Cardiac septum (tissue), 1 donor: ENCODE data around the gene ADTRP. TPM values are rescaled to one million over a fixed set of nuclear protein-coding genes. Genes with fewer than 3 reads are reported as not detected.

ENCODE experiments used
- DNase-seq: peaks from one replicate; pipeline ENCODE4 v3.0.0-alpha.2; 2020; ENCODE audit warnings: low spot score
- intact Hi-C: fragments of 100-400 bp; cut with DNase I; formaldehyde crosslinking; loops from one replicate; pipeline ENCODE4 v1.14.0; 2022
- total RNA-seq: library from RNA; stranded (reverse); fragmentation: NEBNext Ultra II Directional; extraction: Animal tissue kit (Norgen Biotek cat#: 25700); gene quantifications from one replicate; pipeline ENCODE4 v1.2.1, GENCODE V29; 2021
- donor health status: DM: no; HTN: no; CAD: no.

Gene ADTRP
- total RNA-seq, 1 donor from 2014 or later, result not detected

DNA sequence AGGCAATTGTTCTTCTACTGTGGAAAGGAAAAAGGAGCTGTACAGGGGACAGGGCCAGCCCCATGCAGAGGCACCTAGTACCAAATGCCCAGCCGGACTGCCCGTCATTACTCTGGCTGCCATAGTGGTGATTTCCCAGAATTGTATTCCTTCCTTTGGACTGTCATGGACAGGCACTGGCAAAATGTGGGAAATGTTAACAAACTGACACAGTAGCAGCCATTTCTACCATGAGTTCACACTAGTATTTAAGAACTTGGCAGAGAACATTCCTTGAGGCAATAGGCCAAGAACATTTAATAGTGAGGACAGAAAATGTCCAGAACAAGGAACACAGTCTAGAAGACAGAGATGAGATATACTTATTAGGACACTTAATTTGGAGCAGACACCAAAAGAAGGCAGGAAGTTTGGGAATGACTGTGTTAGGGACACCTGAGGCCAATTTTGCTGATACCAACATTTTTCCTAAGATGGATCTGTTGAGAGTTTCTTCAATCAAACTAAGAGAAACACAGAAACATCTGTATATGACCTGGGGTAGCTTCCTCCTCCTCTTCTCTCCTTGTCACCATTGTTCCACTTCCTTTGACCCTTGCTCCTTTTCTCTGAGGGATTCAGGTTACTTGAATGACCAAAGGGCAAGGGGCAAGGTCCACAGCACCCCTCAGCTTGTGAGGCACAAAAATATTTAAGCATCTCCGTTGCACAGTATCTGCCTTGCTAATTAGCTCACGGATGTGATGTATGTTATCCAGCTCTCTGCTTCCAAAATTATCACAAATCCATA lies 14.9 kb downstream of the ADTRP start:
- intact Hi-C loops, result no loop called here
- DNase-seq, result no peak

DNA sequence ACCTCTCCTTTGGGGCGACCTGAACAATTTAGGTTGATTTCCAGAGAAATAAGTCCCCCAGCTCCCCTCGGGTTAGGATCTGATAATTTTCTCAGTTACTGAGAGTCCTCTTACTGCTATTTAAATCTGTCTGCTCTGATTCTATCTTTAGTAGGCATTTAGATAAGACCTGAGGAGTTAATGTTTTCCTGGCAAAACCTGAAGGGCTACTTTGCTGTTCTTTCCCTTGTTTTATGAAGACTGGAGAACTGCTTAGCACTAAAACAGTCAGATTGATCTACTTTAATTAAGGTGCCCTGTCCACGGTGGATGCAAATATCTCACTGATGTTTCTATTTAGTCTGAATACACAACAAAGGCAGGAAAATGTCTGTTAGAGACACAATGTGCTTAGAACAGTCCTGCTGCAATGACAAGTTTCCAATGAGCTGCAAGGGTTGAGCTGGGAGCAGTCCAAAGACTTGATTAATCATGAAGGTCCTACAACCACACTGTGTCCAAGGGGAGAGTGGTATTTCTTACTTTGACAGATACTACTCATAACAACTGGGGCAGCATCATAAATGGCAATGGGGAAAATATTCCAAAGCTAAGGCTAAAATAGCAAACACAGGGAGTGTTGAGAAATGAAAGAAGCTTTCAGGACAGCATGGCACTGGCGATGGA lies 15.7 kb downstream of the ADTRP start:
- intact Hi-C loops, result no loop called here
- DNase-seq, result no peak

DNA sequence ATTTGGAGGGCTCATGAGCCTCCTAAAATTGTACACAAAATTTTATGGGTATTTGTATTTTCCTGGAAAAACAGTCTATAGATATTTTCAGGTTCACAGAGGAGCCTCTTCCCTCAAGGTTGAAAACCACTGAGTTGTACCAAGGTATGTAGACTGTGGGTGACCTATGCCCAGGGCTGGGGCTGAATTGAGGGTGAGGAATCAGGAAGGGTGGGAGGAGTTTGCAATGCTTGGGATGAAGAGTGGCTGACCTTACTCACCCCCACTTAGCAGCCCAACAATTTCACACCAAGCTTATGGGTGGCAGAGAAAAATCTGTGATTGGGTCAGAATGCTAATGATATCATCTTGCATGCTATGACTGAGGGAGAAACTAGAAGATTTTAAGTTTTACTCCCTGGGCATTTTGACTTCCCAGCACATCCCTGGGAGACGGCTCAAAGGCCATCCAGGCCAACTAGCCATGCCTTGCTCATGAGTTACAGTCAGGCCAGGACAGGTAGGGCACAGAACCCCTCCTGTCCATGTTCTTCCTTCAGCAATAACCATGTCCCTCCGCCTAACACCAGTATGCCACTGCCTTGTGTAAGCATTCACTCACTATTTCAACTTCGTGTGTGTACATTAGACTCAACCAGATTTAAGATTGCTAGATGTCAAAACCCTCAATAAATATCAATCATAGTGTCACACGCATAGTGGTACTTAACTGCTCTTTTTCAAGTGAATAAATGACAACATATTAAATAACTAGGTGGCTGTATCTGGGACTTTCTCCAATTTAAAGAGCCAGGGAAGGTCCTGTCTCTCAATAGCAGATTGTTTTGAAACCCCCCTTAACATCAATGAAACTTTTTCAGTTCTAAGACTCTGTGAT lies 16.6 kb downstream of the ADTRP start:
- intact Hi-C loops, result no loop called here
- DNase-seq, result no peak

DNA sequence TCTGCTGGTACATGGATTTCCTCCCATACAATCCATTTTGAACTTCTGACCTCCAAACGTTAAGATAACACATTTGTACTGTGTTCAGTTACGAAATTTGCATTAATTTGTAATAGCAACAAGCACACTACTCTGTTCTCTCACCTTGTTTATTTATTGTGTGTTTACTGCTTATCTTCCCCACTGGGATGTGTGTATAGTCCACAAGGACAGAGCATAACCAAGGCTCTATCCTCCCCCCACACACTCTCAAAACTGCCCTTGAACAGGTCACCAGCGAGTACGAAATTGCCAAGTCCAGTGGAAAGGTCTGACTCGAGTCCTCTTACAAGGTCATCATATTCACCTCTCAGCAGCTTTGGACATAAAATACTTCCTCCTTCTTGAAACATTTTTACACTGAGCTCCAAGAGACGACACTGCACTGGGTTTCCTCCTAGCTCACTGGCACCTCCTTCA lies 18.6 kb downstream of the ADTRP start:
- intact Hi-C loops, result no loop called here
- DNase-seq, result no peak

DNA sequence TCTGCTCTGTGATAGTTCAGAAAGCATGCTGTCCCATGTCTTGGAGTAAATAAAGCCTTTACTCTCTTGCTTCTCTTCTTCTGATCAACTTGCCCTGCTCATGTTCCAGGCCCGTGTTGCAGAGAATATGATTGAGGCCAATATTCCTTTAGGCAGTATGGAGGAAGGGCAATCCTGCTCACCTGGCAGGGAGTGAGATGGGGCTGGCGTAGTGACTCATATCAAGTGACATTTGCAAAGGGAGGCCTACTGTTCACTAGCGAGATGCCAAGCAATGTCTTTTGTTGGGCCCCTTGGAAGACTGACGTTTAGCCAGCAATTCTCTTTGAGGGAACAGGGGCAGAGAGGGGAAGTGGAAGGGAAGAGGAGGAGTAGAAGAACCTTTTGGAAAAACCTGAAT lies 19.7 kb downstream of the ADTRP start:
- intact Hi-C loops, result no loop called here
- no peak for DNase-seq

DNA sequence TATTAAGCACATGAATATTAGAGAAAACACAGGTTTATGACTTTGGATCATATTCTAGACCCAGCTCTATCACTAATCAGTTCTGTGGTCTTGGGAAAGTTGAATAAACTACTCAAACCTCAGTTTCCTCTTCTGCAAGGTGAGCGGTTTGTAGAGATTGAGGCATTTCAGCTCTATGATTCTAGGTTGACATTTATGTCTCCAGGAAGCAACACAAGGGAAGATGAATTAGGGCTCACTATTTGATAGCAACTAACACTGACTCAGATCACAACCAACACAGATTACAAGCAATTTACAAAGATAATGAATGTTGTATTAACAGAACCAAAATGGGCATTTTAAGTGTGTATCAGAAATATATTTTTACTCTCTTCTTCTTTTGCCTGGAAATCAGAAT lies 21.9 kb downstream of the ADTRP start:
- intact Hi-C loops, result no loop called here
- no peak for DNase-seq

DNA sequence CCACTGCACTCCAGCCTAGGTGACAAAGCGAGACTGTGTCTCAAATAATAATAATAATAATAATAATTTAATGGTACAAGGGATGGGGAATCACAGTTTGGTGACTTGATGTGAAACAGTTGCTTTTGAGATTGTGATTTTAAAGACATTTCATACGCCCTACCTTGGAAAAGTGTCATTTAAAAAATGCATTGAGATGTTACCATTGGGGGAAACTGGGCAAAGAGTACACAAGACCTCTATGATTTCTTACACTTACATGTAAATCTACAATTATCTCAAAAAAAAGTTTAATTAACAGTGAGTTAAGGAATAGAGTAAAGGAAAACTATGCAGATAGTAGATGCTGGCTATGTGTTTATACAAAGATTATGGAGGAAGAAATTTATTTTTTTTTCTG lies 22.3 kb downstream of the ADTRP start:
- no peak for DNase-seq
- intact Hi-C loops, result no loop called here

DNA sequence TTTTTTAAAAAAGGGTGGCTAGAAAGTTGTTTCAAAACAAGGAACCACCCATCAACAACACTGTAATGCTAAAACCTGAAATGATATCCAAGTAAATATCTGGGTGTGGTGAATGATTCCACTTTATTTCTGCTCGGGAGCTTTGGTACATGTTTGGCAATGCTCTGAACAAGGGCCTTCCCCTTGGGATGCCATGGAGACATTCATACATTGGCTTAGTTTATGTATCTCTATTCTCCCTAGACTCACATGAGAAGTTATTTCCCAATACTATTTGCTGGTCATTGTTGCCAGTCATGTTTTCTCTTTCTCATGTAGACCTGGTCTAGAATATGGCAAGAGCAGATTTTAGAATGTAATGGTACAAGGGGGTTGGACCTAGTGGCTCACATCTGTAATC lies 22.9 kb downstream of the ADTRP start:
- intact Hi-C loops, result no loop called here
- DNase-seq, result no peak

DNA sequence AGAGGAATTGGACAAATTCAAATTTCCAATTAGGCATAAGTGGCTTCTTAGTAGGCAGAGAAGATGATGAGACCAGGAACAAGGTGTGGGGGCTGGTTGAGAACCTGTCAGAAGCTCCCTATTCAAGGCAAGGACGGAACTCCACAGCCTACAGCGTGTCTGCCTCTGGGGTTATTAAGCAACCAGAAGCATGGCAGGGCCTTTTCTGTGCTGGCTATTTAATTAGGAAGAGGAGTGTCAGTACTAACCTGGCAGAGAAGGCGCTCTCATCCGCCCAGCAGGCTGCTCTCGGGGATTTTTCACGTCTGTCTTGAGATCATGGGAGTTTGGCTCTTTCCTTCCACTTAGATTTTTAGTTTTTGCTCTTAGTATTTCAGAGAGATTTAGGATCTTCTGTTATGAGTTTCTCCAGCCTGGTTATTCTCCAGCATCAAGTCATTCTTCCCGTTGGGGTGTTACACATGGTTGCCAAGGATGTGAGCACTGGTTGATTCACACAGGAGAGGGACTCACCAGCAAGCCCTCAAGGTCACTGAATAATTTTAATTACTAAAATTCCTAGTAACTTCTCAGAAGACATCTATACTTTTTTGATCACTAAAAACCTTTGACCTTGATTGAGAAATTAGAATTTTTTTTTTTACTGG lies 23.9 kb downstream of the ADTRP start:
- intact Hi-C loops, result no loop called here
- DNase-seq, result no peak

DNA sequence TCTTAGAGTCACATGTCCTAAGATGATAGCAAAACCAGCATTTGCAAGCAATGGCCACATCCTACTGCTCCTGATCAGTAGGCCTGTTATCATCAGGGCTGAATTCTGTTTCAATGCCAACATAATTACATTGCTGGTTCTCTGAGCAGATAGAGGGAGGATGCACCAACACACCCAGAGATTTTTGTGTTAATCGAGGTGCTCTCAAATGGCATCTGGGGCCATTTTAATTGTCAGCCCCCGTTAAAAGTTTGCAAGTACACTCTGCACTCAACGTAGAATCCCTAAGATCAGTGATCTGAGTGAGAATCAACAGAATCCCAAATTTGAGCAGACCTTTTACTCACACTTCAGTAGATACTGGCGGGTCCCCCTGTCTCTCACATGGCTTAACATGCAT lies 24.8 kb downstream of the ADTRP start:
- intact Hi-C loops, result no loop called here
- DNase-seq, result no peak

DNA sequence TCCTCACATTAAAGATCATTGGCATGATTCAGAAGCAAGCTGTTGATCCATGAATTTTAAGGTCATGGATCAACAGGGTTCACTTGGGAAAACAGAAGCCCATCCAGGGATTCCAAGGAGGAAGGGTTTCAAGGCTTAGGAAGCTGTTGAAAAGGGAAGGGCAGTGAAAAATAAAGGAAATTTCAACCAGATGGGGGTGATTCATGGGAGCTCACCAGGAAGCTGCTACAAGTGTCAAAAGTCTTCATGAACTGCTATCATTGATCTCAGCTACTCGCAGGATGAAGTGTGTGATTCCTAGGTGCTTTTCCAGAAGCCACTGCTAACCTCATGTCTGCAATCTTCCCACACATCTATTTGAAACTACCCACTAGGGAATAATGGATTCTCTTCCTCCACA lies 26.2 kb downstream of the ADTRP start:
- no peak for DNase-seq
- intact Hi-C loops, result no loop called here

DNA sequence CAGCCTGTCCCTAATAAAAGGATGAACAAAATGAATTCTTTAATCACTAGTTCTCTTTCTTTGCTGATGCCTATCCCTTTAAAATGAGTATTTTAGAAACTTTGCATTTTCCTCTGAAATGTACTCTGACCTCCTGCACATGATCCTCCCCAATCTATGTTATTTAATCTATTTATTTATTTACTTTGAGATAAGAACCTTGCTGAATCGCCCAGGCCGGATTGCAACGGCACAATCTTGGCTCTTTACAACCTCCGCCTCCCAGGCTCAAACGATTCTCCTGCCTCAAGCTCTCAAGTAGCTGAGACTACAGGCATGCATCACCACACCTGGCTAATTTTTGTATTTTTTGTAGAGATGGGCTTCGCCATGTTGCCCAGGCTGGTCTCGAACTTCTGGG lies 27.9 kb downstream of the ADTRP start:
- DNase-seq, result no peak
- intact Hi-C loops, result no loop called here

DNA sequence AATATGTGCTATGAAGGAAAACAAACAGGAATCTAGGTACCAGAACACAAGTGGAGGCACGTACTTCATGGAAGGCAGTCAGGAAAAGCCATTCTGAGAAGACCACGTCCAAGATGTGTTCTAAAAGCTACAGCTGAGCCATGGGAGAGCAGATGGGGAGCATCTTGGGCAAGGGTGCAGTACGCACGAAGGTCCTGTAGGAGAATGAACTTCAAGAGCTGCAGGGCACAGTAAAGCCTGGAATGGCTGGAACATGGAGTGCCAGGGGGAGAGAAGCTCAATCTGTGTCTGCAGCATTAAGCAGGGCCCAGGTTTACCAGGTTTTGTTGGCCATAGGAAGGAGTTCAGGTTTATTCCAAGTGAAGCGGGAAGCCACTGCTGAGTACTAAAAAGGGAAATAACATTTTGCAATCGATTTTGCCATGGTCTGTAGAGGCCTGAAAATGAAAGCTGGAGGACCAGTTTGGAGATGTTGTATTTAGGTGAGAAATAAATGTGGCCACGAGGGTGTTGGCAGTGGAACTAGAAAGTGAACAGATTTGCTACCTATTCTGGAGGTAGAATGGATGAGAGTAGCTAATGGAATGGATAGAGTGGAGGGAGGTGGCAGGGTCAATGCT lies 29.9 kb downstream of the ADTRP start:
- intact Hi-C loops, result no loop called here
- no peak for DNase-seq

DNA sequence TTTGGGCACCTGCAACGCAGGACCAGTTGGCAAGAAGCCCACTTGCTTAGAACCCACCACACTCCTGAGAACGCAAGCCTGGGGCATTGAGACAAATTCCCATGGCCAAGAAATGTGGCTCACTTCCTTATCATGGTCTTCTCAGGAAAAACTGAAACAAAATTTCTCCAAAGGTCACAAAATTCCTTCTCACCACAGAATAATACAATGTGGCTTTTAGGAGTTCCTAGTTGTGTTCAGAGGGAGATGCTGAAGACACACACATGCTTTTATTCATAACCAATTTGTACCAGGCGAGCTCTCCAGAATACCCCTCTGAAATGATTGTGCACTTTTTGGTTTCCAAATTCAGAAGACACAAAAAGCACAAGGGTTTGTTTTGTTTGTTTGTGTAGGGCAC lies 31.6 kb downstream of the ADTRP start:
- intact Hi-C loops, result no loop called here
- no peak for DNase-seq

DNA sequence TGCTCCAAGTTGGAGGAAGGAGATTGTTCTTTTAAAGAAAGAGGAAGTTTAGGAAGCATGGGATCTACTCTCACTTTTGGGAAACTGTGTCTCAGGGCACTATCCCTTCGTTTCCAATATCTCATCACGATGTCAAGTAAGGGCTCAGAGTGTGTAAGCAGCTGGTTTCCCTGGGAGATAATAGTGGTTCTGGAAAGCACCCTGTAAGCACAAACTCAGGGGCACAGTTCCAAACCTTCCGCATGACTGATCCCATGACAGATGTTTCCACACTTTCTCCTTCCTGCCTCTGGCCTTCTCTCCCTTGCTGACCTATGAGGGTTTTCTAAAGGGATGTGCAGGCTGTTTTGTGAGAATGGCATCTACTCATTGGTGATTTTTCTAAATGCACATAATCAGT lies 33.9 kb downstream of the ADTRP start:
- intact Hi-C loops, result no loop called here
- no peak for DNase-seq

DNA sequence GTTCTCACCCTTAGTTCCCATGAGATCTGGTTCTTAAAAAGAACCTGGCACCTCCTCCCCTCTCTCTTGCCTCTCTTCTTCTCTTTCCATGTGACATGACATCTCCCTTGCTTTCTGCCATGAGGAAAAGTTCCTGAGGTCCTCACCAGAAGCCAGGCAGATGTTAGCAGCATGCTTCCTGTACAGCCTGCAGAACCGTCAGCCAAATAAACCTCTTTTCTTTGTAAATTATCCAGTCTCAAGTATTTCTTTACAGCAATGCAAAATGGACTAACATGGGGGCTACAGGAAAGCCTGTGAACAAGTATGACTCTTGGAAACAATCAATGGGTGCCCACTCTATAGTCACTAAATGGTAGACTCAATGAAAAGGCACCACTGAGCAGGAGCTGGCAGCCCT lies 34.5 kb downstream of the ADTRP start:
- intact Hi-C loops, result no loop called here
- DNase-seq, result no peak

DNA sequence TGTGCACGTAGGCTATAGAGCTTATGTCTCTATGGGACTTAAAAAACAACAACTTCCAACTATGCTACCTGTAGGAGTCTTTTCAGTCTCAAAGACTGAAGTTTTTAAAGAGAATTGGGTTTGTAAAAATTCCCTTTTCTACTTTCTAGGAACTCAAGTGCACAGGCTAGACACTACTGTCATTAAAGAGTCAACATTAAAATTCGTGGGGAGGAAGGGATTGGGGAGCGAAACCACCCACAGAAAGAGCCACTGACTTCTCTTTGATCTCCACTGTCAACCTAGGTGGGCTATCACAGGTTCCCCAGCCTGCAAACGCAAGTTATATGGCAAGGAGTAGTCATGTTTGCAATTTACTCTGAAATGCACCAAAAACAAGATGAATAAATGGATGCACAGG lies 37.7 kb downstream of the ADTRP start:
- intact Hi-C loops, result no loop called here
- no peak for DNase-seq

DNA sequence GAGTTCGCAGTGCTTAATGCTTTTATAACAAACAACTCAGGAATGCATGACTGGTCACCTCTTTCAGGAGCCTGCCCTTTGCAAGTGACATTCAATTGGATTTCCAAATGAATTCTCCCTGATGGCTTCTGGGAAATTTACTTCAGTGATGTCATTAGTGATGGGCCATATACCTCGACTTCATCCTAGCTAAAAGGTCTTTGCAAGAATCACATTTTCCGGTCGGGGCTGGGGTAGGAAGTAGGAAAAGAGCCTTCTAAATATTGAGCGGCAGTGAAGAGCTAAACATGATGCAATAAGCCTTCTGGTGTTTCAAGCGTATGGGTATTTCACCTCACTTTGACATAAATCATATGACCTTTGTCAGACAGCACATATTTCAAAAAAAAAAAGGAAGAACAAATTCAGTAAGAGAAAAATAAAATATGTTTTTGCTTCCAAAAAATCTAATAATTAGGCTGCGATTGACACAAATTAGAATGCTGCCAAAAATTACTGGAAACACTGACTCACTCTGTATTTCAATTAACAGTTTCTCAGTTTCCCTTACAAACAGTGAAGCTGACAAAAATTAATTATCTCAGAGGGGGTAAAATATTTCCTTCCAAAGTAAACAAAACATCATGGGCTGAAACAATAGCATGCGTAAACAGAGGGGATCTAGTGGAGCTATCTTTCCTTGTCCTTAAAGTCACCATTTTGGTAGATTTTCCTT lies 39.8 kb downstream of the ADTRP start:
- intact Hi-C loops, result no loop called here
- no peak for DNase-seq

DNA sequence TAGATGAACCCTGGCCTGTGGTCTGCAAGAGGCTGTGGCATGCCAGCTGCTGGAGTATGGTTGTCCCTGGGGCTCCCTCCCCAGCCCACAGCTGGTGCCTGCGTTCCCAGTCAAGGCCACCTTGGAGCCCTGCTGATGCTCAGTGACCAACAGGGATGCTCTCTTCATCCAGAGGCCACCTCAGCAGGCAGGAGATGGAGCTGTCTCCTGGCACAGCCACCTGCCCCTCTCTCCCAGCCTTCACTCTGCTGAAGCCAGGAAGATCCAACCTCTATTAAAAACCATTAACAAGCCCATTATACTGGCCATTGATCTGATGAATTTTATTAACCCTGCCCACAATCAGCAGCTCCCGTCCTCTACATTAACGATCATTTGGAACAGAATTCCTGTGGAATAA lies 40.4 kb downstream of the ADTRP start:
- DNase-seq, result no peak
- intact Hi-C loops, result no loop called here
